ENCODE results near the gene ANKRD22. TPM values are rescaled to one million over a fixed set of nuclear protein-coding genes. Genes with fewer than 3 reads are reported as not detected.

ANKRD22 gene
- total and polyA plus RNA-seq, 10 of the 15 experiments (the other 5 are each of a cell fraction or from before 2014, with no cell fraction given) = 0.30 to 1.3 (median 0.71) TPM

DNA sequence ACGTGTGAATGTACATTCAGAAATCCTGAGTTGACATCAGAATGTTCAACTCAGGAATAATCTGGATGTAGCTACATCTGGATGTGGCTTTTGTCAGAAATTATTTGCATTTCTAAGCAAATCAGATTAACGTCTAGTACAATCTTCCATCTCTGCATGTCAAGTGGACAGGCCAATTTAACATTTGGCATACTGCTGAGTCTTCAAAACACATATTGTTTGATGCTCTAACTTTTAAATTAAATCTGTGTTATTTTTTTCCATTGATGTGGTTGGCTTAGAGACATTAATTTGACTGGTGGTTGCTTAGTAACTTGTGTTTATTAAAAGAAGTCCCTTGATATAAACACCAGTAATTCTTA, 31.8 kb upstream of the ANKRD22 start:
- POLR2A ChIA-PET = interaction anchor here (1.2 to 13.1 kb wide), 5 partner anchors 9 to 110 kb away, joined by 4 to 248 read pairs (median 4); no protein-coding TSS in a partner anchor
- BruUV-seq (replicated peaks) = no TSS peak
- H3K36me3 ChIP-seq (ENCODE audit: control insufficient read depth in 2 of 2, insufficient read depth in 2 of 2, low read length in 1 of 2) = no peaks in the 10 kb centered on the region
- in situ Hi-C loops (cut with MboI) (no loop called here), intact Hi-C loops (cut with micrococcal nuclease; ENCODE audit: unreplicated experiment) (loop anchor here (5.0 to 10.0 kb wide), 2 partner anchors 109 to 531 kb away; partner anchors contain the start of genes FAS and IFIT5)
- peak overlapping the region; percentile 89 for H3K4me3 ChIP-seq
- DNase-seq (ENCODE audit: low read depth, low spot score) (no peak), FAIRE-seq (no peak), ATAC-seq (no peak)
- RAD21 ChIA-PET (ENCODE audit: unreplicated experiment) = interaction anchor here (1.0 to 13.0 kb wide), 7 partner anchors 9 to 111 kb away, joined by 3 to 249 read pairs (median 30); partner anchors contain the start of gene FAS
- H3K4me1 ChIP-seq (ENCODE audit: control insufficient read depth, insufficient read depth, low read length) = peaks cover 30% of the 10 kb centered on the region
- SMC1A ChIA-PET (ENCODE audit: uncharacterized antibody, unreplicated experiment) = interaction anchor here (0.7 to 12.6 kb wide), 7 partner anchors 10 to 784 kb away, joined by 3 to 329 read pairs (median 76); partner anchors contain the start of gene FAS
- H4K20me1 ChIP-seq (ENCODE audit: control insufficient read depth, insufficient read depth) = no peaks in the 10 kb centered on the region
- 4% methylated on average over 2 of the region's 2 CpGs for whole genome bisulfite sequencing (ENCODE audit: insufficient coverage, insufficient replicate concordance, low lambda C conversion rate, missing lambda C conversion rate)
- H3K9ac ChIP-seq (ENCODE audit: control insufficient read depth, insufficient read depth, low read length) = no peak overlapping the region; the same call in 1 of the 2 replicates
- peaks cover 84% of the 10 kb centered on the region for H3K79me2 ChIP-seq (ENCODE audit: control insufficient read depth, insufficient read depth, low read length)
- H3K9me3 ChIP-seq (replicated peaks; ENCODE audit: control insufficient read depth, insufficient read depth, low read length) = no peaks in the 10 kb centered on the region
- H2AFZ ChIP-seq (ENCODE audit: control insufficient read depth, low read depth, low read length) = no peak overlapping the region
- H3K27ac ChIP-seq (ENCODE audit: control insufficient read depth, insufficient read depth) = peak overlapping the region; percentile 61; the same call in 1 of the 2 replicates
- TF ChIP-seq, protein P1, sequence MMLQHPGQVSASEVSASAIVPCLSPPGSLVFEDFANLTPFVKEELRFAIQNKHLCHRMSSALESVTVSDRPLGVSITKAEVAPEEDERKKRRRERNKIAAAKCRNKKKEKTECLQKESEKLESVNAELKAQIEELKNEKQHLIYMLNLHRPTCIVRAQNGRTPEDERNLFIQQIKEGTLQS (IDR thresholded peaks at IDR 0.05; ENCODE audit: borderline replicate concordance, extremely low read depth, low read depth, low read length) = no peak
- TF ChIP-seq EGR1 (IDR thresholded peaks at IDR 0.05; ENCODE audit: borderline replicate concordance in 1 of 2, low read depth in 2 of 2, low read length in 2 of 2) (no peak), IRF4 (IDR thresholded peaks at IDR 0.05; ENCODE audit: low read depth, low read length) (no peak), SREBF1 (IDR thresholded peaks at IDR 0.05; ENCODE audit: low read length) (no peak), TCF3 (IDR thresholded peaks at IDR 0.05; ENCODE audit: borderline replicate concordance, insufficient read depth, low read depth, low read length) (no peak)
- TF ChIP-seq, protein P2, sequence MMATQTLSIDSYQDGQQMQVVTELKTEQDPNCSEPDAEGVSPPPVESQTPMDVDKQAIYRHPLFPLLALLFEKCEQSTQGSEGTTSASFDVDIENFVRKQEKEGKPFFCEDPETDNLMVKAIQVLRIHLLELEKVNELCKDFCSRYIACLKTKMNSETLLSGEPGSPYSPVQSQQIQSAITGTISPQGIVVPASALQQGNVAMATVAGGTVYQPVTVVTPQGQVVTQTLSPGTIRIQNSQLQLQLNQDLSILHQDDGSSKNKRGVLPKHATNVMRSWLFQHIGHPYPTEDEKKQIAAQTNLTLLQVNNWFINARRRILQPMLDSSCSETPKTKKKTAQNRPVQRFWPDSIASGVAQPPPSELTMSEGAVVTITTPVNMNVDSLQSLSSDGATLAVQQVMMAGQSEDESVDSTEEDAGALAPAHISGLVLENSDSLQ (IDR thresholded peaks at IDR 0.05) = 0 out of 2 replicates have a peak, but pooled peaks have one; percentile 4
- peak overlapping the region; percentile 77 for H3K4me2 ChIP-seq (ENCODE audit: control insufficient read depth, insufficient read depth)
- CTCF ChIA-PET = interaction anchor here (0.9 to 9.8 kb wide), 5 partner anchors 13 to 50 kb away, joined by 3 to 116 read pairs (median 64); no protein-coding TSS in a partner anchor
- H3K27me3 ChIP-seq (replicated peaks in 1 of 2; ENCODE audit: control insufficient read depth in 2 of 2, insufficient read depth in 2 of 2, low read length in 1 of 2) = no peaks in the 10 kb centered on the region

All from GM12878 (cell line).